ENCODE data around the gene TIMP3.

TIMP3 gene

DNA sequence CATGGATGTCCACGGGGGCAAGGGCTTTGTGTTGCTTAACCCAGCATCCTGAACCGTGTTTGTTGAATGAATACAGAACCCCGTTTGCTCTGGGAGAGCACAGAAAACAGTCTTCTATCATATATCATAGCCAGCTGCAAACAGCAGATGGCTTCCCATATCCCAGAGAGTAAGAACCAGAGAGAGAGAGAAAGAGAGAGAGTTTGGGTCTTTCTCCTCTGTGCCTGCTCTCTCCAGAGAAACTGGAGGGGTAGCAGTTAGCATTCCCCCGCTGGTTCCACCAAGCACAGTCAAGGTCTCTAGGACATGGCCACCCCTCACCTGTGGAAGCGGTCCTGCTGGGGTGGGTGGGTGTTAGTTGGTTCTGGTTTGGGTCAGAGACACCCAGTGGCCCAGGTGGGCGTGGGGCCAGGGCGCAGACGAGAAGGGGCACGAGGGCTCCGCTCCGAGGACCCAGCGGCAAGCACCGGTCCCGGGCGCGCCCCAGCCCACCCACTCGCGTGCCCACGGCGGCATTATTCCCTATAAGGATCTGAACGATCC is 440 bp upstream of the TIMP3 start:
- DNase-seq (ENCODE audit: low read depth, low spot score): no peak
- in situ Hi-C loops (cut with HindIII; ENCODE audit: low sequenced_read_pairs): no loop called here
- peak overlapping the region; percentile 88 for H3K4me3 ChIP-seq (ENCODE audit: low read depth, low read length)
- TF ChIP-seq, protein P1, sequence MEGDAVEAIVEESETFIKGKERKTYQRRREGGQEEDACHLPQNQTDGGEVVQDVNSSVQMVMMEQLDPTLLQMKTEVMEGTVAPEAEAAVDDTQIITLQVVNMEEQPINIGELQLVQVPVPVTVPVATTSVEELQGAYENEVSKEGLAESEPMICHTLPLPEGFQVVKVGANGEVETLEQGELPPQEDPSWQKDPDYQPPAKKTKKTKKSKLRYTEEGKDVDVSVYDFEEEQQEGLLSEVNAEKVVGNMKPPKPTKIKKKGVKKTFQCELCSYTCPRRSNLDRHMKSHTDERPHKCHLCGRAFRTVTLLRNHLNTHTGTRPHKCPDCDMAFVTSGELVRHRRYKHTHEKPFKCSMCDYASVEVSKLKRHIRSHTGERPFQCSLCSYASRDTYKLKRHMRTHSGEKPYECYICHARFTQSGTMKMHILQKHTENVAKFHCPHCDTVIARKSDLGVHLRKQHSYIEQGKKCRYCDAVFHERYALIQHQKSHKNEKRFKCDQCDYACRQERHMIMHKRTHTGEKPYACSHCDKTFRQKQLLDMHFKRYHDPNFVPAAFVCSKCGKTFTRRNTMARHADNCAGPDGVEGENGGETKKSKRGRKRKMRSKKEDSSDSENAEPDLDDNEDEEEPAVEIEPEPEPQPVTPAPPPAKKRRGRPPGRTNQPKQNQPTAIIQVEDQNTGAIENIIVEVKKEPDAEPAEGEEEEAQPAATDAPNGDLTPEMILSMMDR (IDR thresholded peaks at IDR 0.05; ENCODE audit: low read depth, low read length): no peak

DNA sequence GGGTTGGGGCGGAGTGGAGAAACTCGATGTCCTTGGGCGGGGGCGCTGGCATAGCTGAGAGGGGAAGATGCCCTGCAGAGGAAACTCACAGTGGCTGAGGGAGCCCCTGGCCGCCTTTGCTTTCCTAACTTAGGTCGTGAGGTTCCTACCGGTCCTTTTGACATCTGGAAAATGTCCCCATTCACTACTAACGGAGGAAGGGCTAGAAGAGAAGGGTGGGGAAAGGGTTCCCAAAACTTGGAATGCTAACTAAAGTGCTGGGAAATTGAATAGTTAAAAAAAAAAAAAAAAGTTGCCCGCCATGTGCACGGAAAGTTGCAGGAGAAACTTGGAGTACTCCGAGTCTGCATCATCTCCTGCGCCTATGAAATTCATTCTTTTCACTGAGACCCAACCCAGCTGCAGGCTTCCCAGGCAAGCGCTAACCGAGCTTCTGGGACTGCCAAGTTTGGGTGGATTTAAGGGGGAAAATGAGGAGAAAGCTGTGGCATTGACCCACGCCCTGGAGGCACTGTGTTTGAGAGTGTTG is 796 bp downstream of the TIMP3 start:
- DNase-seq (ENCODE audit: low read depth, low spot score): peak; percentile 35
- H3K4me3 ChIP-seq (ENCODE audit: low read depth, low read length): peak overlapping the region; percentile 88
- in situ Hi-C loops (cut with HindIII; ENCODE audit: low sequenced_read_pairs): no loop called here
- TF ChIP-seq, protein P1 (IDR thresholded peaks at IDR 0.05; ENCODE audit: low read depth, low read length): no peak

DNA sequence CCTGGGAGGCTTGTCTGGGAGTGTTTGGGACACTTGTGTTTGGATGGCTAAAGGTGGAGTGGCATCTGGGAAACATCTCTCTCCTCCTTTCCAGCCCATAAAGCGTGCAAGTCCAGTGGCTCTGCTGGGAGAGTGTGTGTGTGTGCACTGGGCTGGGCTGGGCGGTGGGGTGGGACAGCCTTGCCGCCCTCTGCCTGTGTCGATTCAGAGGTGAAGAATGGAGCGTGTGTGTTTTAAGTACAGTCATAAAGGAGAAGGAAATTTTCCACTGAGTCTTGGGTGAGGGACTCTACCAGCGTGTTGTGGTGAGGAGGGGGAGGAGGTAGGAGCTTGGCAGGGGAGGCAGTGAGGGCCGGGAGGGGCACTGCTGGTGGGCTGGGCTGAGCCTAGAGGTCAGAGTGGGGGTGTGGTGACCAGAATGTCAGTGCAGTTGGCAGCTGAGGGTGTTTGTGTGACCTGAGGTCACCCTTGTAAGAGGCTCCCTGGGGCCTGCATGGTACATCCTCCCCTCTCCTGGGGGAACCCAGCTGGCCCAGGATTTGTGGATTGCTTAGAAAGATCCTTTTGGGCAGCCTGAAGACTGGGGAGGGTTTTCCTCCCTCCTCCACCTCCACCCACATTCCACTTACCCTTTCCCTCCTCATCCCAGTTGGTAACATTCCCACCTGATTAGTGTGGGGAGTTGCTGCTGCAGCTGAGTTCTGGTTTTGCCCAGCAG is 1.7 kb downstream of the TIMP3 start:
- DNase-seq (ENCODE audit: low read depth, low spot score): peak; percentile 44
- H3K4me3 ChIP-seq (ENCODE audit: low read depth, low read length): peak overlapping the region; percentile 88
- in situ Hi-C loops (cut with HindIII; ENCODE audit: low sequenced_read_pairs): no loop called here
- TF ChIP-seq, protein P1 (IDR thresholded peaks at IDR 0.05; ENCODE audit: low read depth, low read length): no peak

DNA sequence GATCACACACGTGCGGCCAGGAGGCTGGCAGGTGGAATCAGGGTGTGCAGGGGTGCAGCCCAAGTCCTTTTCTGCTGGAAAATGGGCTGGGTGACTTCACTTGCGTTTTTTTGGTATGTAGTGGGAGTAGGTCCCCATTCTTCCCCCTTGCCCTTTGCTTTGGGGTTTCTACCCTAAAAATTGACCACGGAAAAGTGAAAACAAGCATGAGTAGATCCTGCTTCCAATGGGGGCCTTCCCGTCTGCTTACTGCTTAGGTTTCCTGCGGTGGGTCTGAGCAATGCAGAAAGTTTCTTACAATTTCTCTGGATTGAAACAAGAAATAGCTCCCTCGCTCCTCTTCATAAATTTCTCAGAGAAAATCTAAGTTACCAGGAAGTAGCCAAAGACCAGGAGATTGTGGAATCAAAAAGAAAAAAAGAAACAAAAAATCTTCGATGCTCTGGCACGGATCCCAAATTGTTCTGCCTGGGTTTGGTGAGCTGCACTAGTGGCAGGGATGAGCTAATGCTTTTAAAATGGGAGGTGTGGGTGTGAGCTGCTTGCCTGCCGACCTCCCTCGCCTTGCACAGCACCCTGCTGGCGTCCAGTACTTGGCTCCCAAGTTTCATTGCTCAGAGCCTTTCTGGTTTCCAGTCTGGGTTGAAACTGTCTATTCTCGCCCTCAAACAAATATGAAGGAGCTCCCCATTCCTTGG is 2.4 kb downstream of the TIMP3 start:
- TF ChIP-seq, protein P1 (IDR thresholded peaks at IDR 0.05; ENCODE audit: low read depth, low read length): no peak
- peak overlapping the region; percentile 88 for H3K4me3 ChIP-seq (ENCODE audit: low read depth, low read length)
- peak; percentile 71 for DNase-seq (ENCODE audit: low read depth, low spot score)
- in situ Hi-C loops (cut with HindIII; ENCODE audit: low sequenced_read_pairs): no loop called here

DNA sequence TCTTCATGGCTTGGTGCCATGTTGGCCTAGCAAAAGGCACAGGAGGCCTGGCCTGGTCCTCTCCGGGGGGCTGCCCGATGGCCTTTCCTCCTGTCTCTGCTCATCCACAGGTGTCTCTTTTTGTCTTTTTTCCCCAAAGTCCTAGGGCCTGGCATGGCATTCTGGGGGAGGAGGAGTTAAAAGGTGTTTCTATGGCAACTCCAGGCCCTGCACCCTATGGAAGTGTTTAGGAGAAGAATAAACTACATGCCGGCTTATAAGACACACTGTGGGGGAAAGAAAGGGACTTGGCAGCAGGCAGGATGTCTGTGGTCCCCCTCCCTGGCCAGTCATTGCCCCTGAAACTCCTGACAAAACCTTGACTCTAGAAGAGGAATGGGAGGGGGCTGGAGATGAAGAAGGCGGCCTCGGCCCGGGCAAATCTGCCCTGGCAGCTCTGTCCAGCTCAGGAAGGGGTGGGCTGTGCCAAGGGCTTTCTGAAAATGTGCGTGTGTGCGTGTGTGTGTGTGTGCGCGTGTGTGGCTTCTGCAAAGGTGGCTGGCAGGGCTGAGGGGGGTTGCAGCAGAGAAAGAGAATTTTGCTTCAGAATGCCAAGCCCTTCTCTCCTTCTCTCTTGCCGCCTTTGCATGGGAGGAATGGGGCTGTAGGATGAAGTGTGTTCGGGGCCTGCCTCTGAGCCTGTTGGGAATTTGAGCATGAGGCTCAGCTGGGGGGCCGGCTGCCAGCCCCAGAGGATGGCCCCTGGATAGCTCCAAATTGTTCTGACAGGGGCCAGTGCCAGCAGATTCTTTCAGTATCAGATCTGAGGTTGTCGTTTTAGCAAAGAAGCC is 3.2 kb downstream of the TIMP3 start:
- no peak for DNase-seq (ENCODE audit: low read depth, low spot score)
- peak overlapping the region; percentile 88 for H3K4me3 ChIP-seq (ENCODE audit: low read depth, low read length)
- TF ChIP-seq, protein P1 (IDR thresholded peaks at IDR 0.05; ENCODE audit: low read depth, low read length): no peak
- in situ Hi-C loops (cut with HindIII; ENCODE audit: low sequenced_read_pairs): no loop called here

GRCh38 chr22:32805361-32805881 is 3.9 kb downstream of the TIMP3 start:
- in situ Hi-C loops (cut with HindIII; ENCODE audit: low sequenced_read_pairs): no loop called here
- TF ChIP-seq, protein P1 (IDR thresholded peaks at IDR 0.05; ENCODE audit: low read depth, low read length): no peak
- no peak overlapping the region for H3K4me3 ChIP-seq (ENCODE audit: low read depth, low read length)
- no peak for DNase-seq (ENCODE audit: low read depth, low spot score)
